Keratinocyte (primary cell): ENCODE measurements around the gene C1orf56.

Experiments used
- CTCF ChIP-seq, 3 experiments: IDR thresholded peaks in 1 of 3; conservative IDR thresholded peaks in 1 of 3; optimal IDR thresholded peaks in 1 of 3; 2 replicates in 2 of 3; 3 replicates in 1 of 3; pipeline versions ENCODE3 to v1.5.1; 2011; ENCODE audit warnings: low read length in 3 of 3, mild to moderate bottlenecking in 3 of 3, moderate library complexity in 2 of 3, control low read depth in 1 of 3, inconsistent platforms in 1 of 3; ENCODE audit not compliant: insufficient read depth in 2 of 3; ENCODE audit errors: extremely low read depth in 1 of 3
- EZH2 ChIP-seq: IDR thresholded peaks from one replicate; pipeline ENCODE4 v1.6.1; 2012; ENCODE audit warnings: inconsistent platforms, mild to moderate bottlenecking, low read length, moderate library complexity

DNA sequence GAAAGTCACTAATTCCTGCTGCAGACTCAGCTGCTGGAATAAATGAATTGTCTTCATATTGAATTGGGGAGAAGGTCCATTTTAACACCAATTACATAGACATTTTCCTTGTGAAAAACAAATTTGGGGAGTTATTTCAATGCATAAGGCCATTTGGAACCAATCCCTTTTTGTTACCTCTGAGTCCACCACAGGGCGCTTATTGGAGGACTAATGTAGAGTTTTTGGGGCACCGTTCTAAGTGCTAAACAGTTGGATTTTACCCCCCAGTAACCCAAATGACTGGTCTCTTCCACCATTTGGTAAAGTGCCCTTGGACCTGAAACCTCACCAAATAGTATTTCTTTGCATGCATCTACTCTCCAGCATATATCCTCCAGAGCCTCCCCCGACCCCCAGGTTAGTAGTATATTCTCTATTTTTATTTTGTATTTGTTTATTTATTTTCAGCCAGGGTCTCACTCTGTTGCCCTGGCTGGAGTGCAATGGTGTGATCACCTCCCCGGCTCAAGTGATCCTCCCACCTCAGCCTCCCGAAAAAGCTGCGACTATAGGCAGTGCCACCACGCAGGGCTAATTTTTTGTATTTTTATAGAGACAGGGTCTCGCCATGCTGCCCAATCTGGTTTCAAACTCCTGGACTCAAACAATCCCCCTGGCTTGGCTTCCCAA is 37.7 kb upstream of the C1orf56 start:
- TF ChIP-seq CTCF (optimal IDR thresholded peaks at IDR 0.05 in 1 of 3, IDR thresholded peaks at IDR 0.05 in 1 of 3, conservative IDR thresholded peaks at IDR 0.05 in 1 of 3; ENCODE audit: extremely low read depth in 1 of 3, insufficient read depth in 2 of 3, low read length in 3 of 3) (no peak), EZH2 (no peak)
